ENCODE measurements around the gene C1orf21. TPM values are rescaled to one million over a fixed set of nuclear protein-coding genes. Genes with fewer than 3 reads are reported as not detected.

Gene C1orf21
- polyA plus RNA-seq, 1 of the 3 experiments (the other 2 are of a cell fraction) = 4.8 TPM

- H3K4me2 ChIP-seq = no peak overlapping the region
- CTCF ChIA-PET = no interaction called here
- TF ChIP-seq MEF2A (IDR thresholded peaks at IDR 0.05; ENCODE audit: borderline replicate concordance, low read depth) (no peak), EP300 (IDR thresholded peaks at IDR 0.05; ENCODE audit: borderline replicate concordance in 1 of 2, low read depth in 1 of 2, low read length in 1 of 2) (no peak), TAF1 (IDR thresholded peaks at IDR 0.05; ENCODE audit: borderline replicate concordance, low read depth, low read length) (no peak), CHD2 (IDR thresholded peaks at IDR 0.05; ENCODE audit: low read length, partially characterized antibody) (no peak), EZH2phosphoT487 (IDR thresholded peaks at IDR 0.05; ENCODE audit: borderline replicate concordance, low read depth) (no peak), SMC3 (IDR thresholded peaks at IDR 0.05; ENCODE audit: low read depth, low read length) (no peak)
- H3K9me3 ChIP-seq = no peaks in the 10 kb centered on the region
- no peak overlapping the region for H3K27ac ChIP-seq (ENCODE audit: low read depth in 2 of 2, low read length in 1 of 2)
- 72% methylated on average over 6 of the region's 6 CpGs for WGBS (ENCODE audit: low lambda C conversion rate)
- H3K36me3 ChIP-seq (replicated peaks in 1 of 2; ENCODE audit: control insufficient read depth in 1 of 2, insufficient read depth in 2 of 2, low read length in 1 of 2) = no peaks in the 10 kb centered on the region
- no peaks in the 10 kb centered on the region for H3K79me2 ChIP-seq (ENCODE audit: insufficient read depth)
- no peaks in the 10 kb centered on the region for H3F3A ChIP-seq (replicated peaks; ENCODE audit: insufficient read depth)
- H3K9ac ChIP-seq = no peak overlapping the region
- no peaks in the 10 kb centered on the region for H3K27me3 ChIP-seq (ENCODE audit: insufficient read depth)
- no peaks in the 10 kb centered on the region; a peak in 1 of 4 replicates for H3K4me1 ChIP-seq (ENCODE audit: control insufficient read depth in 1 of 2, insufficient read depth in 2 of 2, low read depth in 1 of 2, low read length in 1 of 2)
- no peak overlapping the region for H2AFZ ChIP-seq (ENCODE audit: low read depth)
- POLR2A ChIA-PET = no interaction called here
- H3K9me2 ChIP-seq = no peaks in the 10 kb centered on the region
- no peak overlapping the region for H3K4me3 ChIP-seq (ENCODE audit: low read depth in 2 of 2, low read length in 1 of 2)
- no peaks in the 10 kb centered on the region for H4K20me1 ChIP-seq (ENCODE audit: insufficient read depth)
- DNase-seq = no peak
These were observed 248.6 kb downstream of the C1orf21 start for GRCh38 chr1:184635347-184635979.

- H3K4me1 ChIP-seq (ENCODE audit: control insufficient read depth in 1 of 2, insufficient read depth in 2 of 2, low read depth in 1 of 2, low read length in 1 of 2) = no peaks in the 10 kb centered on the region; a peak in 1 of 4 replicates
- H3K4me3 ChIP-seq (ENCODE audit: low read depth in 2 of 2, low read length in 1 of 2) = no peak overlapping the region
- 94% methylated on average over 4 of the region's 6 CpGs for WGBS (ENCODE audit: low lambda C conversion rate)
- no peak overlapping the region for H3K4me2 ChIP-seq
- DNase-seq = no peak
- no peaks in the 10 kb centered on the region for H3K9me2 ChIP-seq
- H2AFZ ChIP-seq (ENCODE audit: low read depth) = no peak overlapping the region
- TF ChIP-seq EP300 (IDR thresholded peaks at IDR 0.05; ENCODE audit: borderline replicate concordance in 1 of 2, low read depth in 1 of 2, low read length in 1 of 2) (no peak), TCF12 (IDR thresholded peaks at IDR 0.05) (no peak), CHD2 (IDR thresholded peaks at IDR 0.05; ENCODE audit: low read length, partially characterized antibody) (no peak), RXRA (IDR thresholded peaks at IDR 0.05; ENCODE audit: borderline replicate concordance, low read depth) (no peak), FOXJ3 (CRISPR knock-in tag; IDR thresholded peaks at IDR 0.05) (no peak), RAD21 (IDR thresholded peaks at IDR 0.05; ENCODE audit: low read length) (no peak), TAF1 (IDR thresholded peaks at IDR 0.05; ENCODE audit: borderline replicate concordance, low read depth, low read length) (no peak), USF2 (IDR thresholded peaks at IDR 0.05; ENCODE audit: borderline replicate concordance, low read depth, low read length) (no peak), JUND (IDR thresholded peaks at IDR 0.05) (no peak), FOXM1 (IDR thresholded peaks at IDR 0.05; ENCODE audit: low read depth) (no peak), FOSL2 (IDR thresholded peaks at IDR 0.05; ENCODE audit: borderline replicate concordance, low read depth) (no peak), GABPA (IDR thresholded peaks at IDR 0.05; ENCODE audit: low read depth) (no peak), ELF1 (IDR thresholded peaks at IDR 0.05) (no peak), NRF1 (IDR thresholded peaks at IDR 0.05; ENCODE audit: low read depth, low read length) (no peak), MAX (IDR thresholded peaks at IDR 0.05; ENCODE audit: low read depth) (no peak), MXI1 (IDR thresholded peaks at IDR 0.05; ENCODE audit: low read depth, low read length) (no peak)
- TF ChIP-seq, protein P1, sequence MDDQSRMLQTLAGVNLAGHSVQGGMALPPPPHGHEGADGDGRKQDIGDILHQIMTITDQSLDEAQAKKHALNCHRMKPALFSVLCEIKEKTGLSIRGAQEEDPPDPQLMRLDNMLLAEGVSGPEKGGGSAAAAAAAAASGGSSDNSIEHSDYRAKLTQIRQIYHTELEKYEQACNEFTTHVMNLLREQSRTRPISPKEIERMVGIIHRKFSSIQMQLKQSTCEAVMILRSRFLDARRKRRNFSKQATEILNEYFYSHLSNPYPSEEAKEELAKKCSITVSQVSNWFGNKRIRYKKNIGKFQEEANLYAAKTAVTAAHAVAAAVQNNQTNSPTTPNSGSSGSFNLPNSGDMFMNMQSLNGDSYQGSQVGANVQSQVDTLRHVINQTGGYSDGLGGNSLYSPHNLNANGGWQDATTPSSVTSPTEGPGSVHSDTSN (IDR thresholded peaks at IDR 0.05) = no peak
- TF ChIP-seq, protein P2, sequence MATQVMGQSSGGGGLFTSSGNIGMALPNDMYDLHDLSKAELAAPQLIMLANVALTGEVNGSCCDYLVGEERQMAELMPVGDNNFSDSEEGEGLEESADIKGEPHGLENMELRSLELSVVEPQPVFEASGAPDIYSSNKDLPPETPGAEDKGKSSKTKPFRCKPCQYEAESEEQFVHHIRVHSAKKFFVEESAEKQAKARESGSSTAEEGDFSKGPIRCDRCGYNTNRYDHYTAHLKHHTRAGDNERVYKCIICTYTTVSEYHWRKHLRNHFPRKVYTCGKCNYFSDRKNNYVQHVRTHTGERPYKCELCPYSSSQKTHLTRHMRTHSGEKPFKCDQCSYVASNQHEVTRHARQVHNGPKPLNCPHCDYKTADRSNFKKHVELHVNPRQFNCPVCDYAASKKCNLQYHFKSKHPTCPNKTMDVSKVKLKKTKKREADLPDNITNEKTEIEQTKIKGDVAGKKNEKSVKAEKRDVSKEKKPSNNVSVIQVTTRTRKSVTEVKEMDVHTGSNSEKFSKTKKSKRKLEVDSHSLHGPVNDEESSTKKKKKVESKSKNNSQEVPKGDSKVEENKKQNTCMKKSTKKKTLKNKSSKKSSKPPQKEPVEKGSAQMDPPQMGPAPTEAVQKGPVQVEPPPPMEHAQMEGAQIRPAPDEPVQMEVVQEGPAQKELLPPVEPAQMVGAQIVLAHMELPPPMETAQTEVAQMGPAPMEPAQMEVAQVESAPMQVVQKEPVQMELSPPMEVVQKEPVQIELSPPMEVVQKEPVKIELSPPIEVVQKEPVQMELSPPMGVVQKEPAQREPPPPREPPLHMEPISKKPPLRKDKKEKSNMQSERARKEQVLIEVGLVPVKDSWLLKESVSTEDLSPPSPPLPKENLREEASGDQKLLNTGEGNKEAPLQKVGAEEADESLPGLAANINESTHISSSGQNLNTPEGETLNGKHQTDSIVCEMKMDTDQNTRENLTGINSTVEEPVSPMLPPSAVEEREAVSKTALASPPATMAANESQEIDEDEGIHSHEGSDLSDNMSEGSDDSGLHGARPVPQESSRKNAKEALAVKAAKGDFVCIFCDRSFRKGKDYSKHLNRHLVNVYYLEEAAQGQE (IDR thresholded peaks at IDR 0.05; ENCODE audit: low read depth, low read length) = no peak
- no peaks in the 10 kb centered on the region for H3K9me3 ChIP-seq
- no peaks in the 10 kb centered on the region for H3K79me2 ChIP-seq (ENCODE audit: insufficient read depth)
- CTCF ChIA-PET = no interaction called here
- H3K27me3 ChIP-seq (ENCODE audit: insufficient read depth) = no peaks in the 10 kb centered on the region
- H3K27ac ChIP-seq (ENCODE audit: low read depth in 2 of 2, low read length in 1 of 2) = no peak overlapping the region
- H3K9ac ChIP-seq = no peak overlapping the region
- POLR2A ChIA-PET = no interaction called here
- H3K36me3 ChIP-seq (replicated peaks in 1 of 2; ENCODE audit: control insufficient read depth in 1 of 2, insufficient read depth in 2 of 2, low read length in 1 of 2) = no peaks in the 10 kb centered on the region
- no peaks in the 10 kb centered on the region for H4K20me1 ChIP-seq (ENCODE audit: insufficient read depth)
- H3F3A ChIP-seq (replicated peaks; ENCODE audit: insufficient read depth) = no peaks in the 10 kb centered on the region
These were observed 249.2 kb downstream of the C1orf21 start for GRCh38 chr1:184635980-184636431.

All from SK-N-SH (cell line).